Caco-2 (cell line): ENCODE data around the gene TTC28. TPM values are rescaled to one million over a fixed set of nuclear protein-coding genes. Genes with fewer than 3 reads are reported as not detected.
"Not testable (repeated sequence)": the region's sequence is repeated elsewhere in the genome, so short reads cannot be mapped to it uniquely, and the experiment has no call there.

ENCODE experiments used
- BruUV-seq: library from RNA; stranded (reverse); fragments of 400-500 nt; replicated peaks from 2 replicates; lab custom pipeline; 2021; lab: Mats Ljungman, UMichigan
- CTCF ChIA-PET: fragments of 300-600 bp; sonication (Branson Sonifier 250); formaldehyde crosslinking; loops from one replicate; lab custom pipeline; 2022; ENCODE audit warnings: antibody characterized with exemption; lab: Charles Lee
- POLR2A ChIA-PET: fragments of 300-600 bp; sonication (Branson Sonifier 250); formaldehyde crosslinking; loops from one replicate; lab custom pipeline; 2022; ENCODE audit warnings: antibody characterized with exemption; lab: Charles Lee
- DNase-seq, 2 experiments: peaks; one replicate each; pipeline versions ENCODE4 v3.0.0 to v3.0.0-alpha.2; 2020 to 2022
- H3K27me3 ChIP-seq: replicated peaks from 2 replicates; pipeline ENCODE4 v1.6.0; 2011; ENCODE audit warnings: low read length; ENCODE audit not compliant: control insufficient read depth, insufficient read depth
- H3K36me3 ChIP-seq: 2 replicates; pipeline ENCODE4 v1.5.1; 2011; ENCODE audit warnings: low read length; ENCODE audit not compliant: control insufficient read depth, insufficient read depth
- H3K4me1 ChIP-seq: fragments of 250-450 bp; sonication (Bioruptor Pico); 2 replicates; pipeline ENCODE4 v1.5.1; 2020; ENCODE audit warnings: mild to moderate bottlenecking
- H3K4me3 ChIP-seq: 2 replicates; pipeline ENCODE4 v1.5.1; 2011; ENCODE audit warnings: low read depth, mild to moderate bottlenecking, control low read depth, low read length
- H3K9me3 ChIP-seq: fragments of 250-450 bp; sonication (Bioruptor Pico); 2 replicates; pipeline ENCODE4 v1.5.1; 2020; ENCODE audit warnings: mild to moderate bottlenecking, moderate library complexity
- H3K27ac Mint-ChIP-seq: one replicate; pipeline ENCODE4 v1.8.0; 2022; ENCODE audit warnings: mixed read lengths; ENCODE audit not compliant: unreplicated experiment
- H3K27me3 Mint-ChIP-seq: one replicate; pipeline ENCODE4 v1.8.0; 2022; ENCODE audit warnings: mixed read lengths; ENCODE audit not compliant: insufficient read depth, unreplicated experiment
- H3K36me3 Mint-ChIP-seq: one replicate; pipeline ENCODE4 v1.8.0; 2022; ENCODE audit warnings: mild to moderate bottlenecking, mixed read lengths; ENCODE audit not compliant: insufficient read depth, unreplicated experiment
- H3K4me1 Mint-ChIP-seq: one replicate; pipeline ENCODE4 v1.8.0; 2022; ENCODE audit warnings: low read depth, mixed read lengths; ENCODE audit not compliant: unreplicated experiment
- H3K4me3 Mint-ChIP-seq: one replicate; pipeline ENCODE4 v1.8.0; 2022; ENCODE audit warnings: mild to moderate bottlenecking, moderate library complexity, mixed read lengths; ENCODE audit not compliant: unreplicated experiment
- H3K9me3 Mint-ChIP-seq: one replicate; pipeline ENCODE4 v1.8.0; 2022; ENCODE audit warnings: mixed read lengths; ENCODE audit not compliant: unreplicated experiment
- intact Hi-C: fragments of 100-400 bp; cut with micrococcal nuclease; formaldehyde crosslinking; loops from one replicate; pipeline ENCODE4 v1.10.0; 2022; ENCODE audit not compliant: unreplicated experiment
- total RNA-seq: library from RNA; stranded (reverse); gene quantifications from 2 replicates; pipeline ENCODE4 v1.2.3, GENCODE V29; 2022
- TF ChIP-seq, protein P1 (sequence below), 2 experiments: fragments of 200-600 bp in 1 of 2; IDR thresholded peaks; 1 replicate in 1 of 2; 2 replicates in 1 of 2; pipeline versions ENCODE4 v1.5.1 to v1.8.0; 2011 to 2022; ENCODE audit warnings: antibody characterized with exemption in 1 of 2, control low read depth in 1 of 2, inconsistent platforms in 1 of 2, low read depth in 1 of 2, low read length in 1 of 2, mild to moderate bottlenecking in 1 of 2, moderate library complexity in 1 of 2; ENCODE audit not compliant: insufficient read depth in 1 of 2, severe bottlenecking in 1 of 2, unreplicated experiment in 1 of 2

The TTC28 gene
- total RNA-seq, 1 experiment from 2014 or later, result 12.0 TPM

DNA sequence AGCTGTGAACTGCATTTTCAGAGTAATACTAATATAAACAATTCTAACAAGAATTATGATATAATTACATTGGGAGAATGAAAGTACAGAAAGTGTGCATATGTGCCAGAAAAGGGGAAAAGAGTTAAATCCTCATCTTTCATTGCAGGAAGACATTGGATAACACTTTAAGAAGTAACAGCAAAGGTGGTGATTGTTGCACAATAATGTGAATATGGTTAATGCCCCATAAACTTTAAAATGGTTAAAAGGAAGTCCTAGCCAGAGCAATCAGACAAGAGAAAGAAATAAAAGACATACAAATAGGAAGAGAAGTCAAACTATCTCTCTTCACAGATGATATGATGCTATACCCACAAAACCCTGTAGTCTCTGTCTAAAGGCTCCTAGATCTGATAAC lies 111.5 kb downstream of the TTC28 start:
- H3K27me3 ChIP-seq, result no peaks in the 10 kb centered on the region
- ChIA-PET CTCF (no interaction called here), POLR2A (no interaction called here)
- TF ChIP-seq, protein P1, sequence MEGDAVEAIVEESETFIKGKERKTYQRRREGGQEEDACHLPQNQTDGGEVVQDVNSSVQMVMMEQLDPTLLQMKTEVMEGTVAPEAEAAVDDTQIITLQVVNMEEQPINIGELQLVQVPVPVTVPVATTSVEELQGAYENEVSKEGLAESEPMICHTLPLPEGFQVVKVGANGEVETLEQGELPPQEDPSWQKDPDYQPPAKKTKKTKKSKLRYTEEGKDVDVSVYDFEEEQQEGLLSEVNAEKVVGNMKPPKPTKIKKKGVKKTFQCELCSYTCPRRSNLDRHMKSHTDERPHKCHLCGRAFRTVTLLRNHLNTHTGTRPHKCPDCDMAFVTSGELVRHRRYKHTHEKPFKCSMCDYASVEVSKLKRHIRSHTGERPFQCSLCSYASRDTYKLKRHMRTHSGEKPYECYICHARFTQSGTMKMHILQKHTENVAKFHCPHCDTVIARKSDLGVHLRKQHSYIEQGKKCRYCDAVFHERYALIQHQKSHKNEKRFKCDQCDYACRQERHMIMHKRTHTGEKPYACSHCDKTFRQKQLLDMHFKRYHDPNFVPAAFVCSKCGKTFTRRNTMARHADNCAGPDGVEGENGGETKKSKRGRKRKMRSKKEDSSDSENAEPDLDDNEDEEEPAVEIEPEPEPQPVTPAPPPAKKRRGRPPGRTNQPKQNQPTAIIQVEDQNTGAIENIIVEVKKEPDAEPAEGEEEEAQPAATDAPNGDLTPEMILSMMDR (IDR thresholded peaks at IDR 0.05; ENCODE audit: insufficient read depth in 1 of 2, low read depth in 1 of 2, low read length in 1 of 2, severe bottlenecking in 1 of 2, unreplicated experiment in 1 of 2), result no peak
- intact Hi-C loops, result no loop called here
- H3K4me1 Mint-ChIP-seq, result no peaks in the 10 kb centered on the region
- H3K4me1 ChIP-seq, result no peaks in the 10 kb centered on the region
- H3K27ac Mint-ChIP-seq, result no peak overlapping the region
- no peaks in the 10 kb centered on the region for H3K36me3 Mint-ChIP-seq
- no TSS peak for BruUV-seq
- H3K9me3 Mint-ChIP-seq, result no peaks in the 10 kb centered on the region
- H3K4me3 Mint-ChIP-seq, result no peak overlapping the region
- DNase-seq, result no peak
- H3K36me3 ChIP-seq, result no peaks in the 10 kb centered on the region
- H3K9me3 ChIP-seq, result no peaks in the 10 kb centered on the region
- H3K27me3 Mint-ChIP-seq, result peaks cover 4% of the 10 kb centered on the region
- no peak overlapping the region for H3K4me3 ChIP-seq

- H3K4me3 ChIP-seq, H3K36me3 Mint-ChIP-seq, H3K9me3 Mint-ChIP-seq, H3K4me1 ChIP-seq, intact Hi-C loops, H3K27me3 Mint-ChIP-seq, H3K27me3 ChIP-seq, H3K36me3 ChIP-seq, BruUV-seq, POLR2A ChIA-PET, H3K4me1 Mint-ChIP-seq, H3K9me3 ChIP-seq, H3K4me3 Mint-ChIP-seq, H3K27ac Mint-ChIP-seq, DNase-seq: not testable (repeated sequence)
- CTCF ChIA-PET, result interaction anchor here (0.6 kb wide), 1 partner anchor 530 kb away, joined by 12 read pairs; no protein-coding TSS in a partner anchor
Observed at GRCh38 chr22:28566920-28567499, 112.6 kb downstream of the TTC28 start.

DNA sequence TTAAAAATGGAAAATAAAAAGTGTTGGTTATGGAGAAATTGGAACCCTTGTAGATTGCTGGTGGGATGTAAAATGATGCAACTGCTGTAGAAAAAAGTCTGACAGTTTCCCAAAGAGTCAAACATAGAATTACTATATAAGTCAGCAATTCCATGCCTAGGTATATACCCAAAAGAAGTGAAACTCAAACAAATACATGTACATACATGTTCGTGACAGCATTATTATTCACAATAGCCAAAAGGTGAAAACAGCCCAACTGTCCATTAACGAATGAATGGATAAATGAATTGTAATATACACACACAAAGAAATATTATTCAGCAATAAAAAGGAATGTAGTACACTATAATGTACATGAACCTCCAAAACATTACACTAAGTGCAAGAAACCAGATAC lies 116.0 kb downstream of the TTC28 start:
- no peaks in the 10 kb centered on the region for H3K27me3 ChIP-seq
- ChIA-PET CTCF (no interaction called here), POLR2A (no interaction called here)
- no peak overlapping the region for H3K4me3 Mint-ChIP-seq
- no peak for DNase-seq
- H3K27ac Mint-ChIP-seq, result no peak overlapping the region
- BruUV-seq, result no TSS peak
- no peak overlapping the region for H3K4me3 ChIP-seq
- H3K9me3 ChIP-seq, result no peaks in the 10 kb centered on the region
- TF ChIP-seq, protein P1 (IDR thresholded peaks at IDR 0.05; ENCODE audit: insufficient read depth in 1 of 2, low read depth in 1 of 2, low read length in 1 of 2, severe bottlenecking in 1 of 2, unreplicated experiment in 1 of 2), result no peak
- peaks cover 4% of the 10 kb centered on the region for H3K27me3 Mint-ChIP-seq
- no peaks in the 10 kb centered on the region for H3K36me3 Mint-ChIP-seq
- H3K36me3 ChIP-seq, result no peaks in the 10 kb centered on the region
- peaks cover 5% of the 10 kb centered on the region; the same call in 1 of the 2 replicates for H3K4me1 ChIP-seq
- H3K9me3 Mint-ChIP-seq, result no peaks in the 10 kb centered on the region
- intact Hi-C loops, result no loop called here
- H3K4me1 Mint-ChIP-seq, result no peaks in the 10 kb centered on the region
